GM23248 (cell line): ENCODE data around the gene RAB14. TPM values are rescaled to one million over a fixed set of nuclear protein-coding genes. Genes with fewer than 3 reads are reported as not detected.

Source experiments
- DNase-seq: peaks from one replicate; pipeline ENCODE4 v3.0.0-alpha.2; 2015
- H2AFZ ChIP-seq: fragments of 200-600 bp; sonication (generic); 2 replicates; pipeline ENCODE4 v1.6.1; 2016; ENCODE audit warnings: antibody characterized with exemption
- H3F3A ChIP-seq: fragments of 200-600 bp; sonication (generic); 2 replicates; pipeline ENCODE4 v1.6.1; 2016; ENCODE audit warnings: mild to moderate bottlenecking, antibody characterized with exemption, mixed run types; ENCODE audit not compliant: insufficient read depth
- H3K27ac ChIP-seq: fragments of 200-600 bp; sonication (generic); 2 replicates; pipeline ENCODE4 v1.5.1; 2016; ENCODE audit warnings: mild to moderate bottlenecking
- H3K27me3 ChIP-seq: fragments of 200-600 bp; sonication (generic); replicated peaks from 2 replicates; pipeline ENCODE4 v1.6.1; 2016; ENCODE audit warnings: mild to moderate bottlenecking; ENCODE audit not compliant: insufficient read depth
- H3K36me3 ChIP-seq: fragments of 200-600 bp; sonication (generic); 2 replicates; pipeline ENCODE4 v1.6.1; 2016; ENCODE audit warnings: low read depth, mild to moderate bottlenecking
- H3K4me1 ChIP-seq: fragments of 200-600 bp; sonication (generic); 2 replicates; pipeline ENCODE4 v1.6.1; 2016; ENCODE audit warnings: mild to moderate bottlenecking; ENCODE audit not compliant: insufficient read depth
- H3K4me2 ChIP-seq: fragments of 200-600 bp; sonication (generic); one replicate; pipeline ENCODE4 v1.6.1; 2016; ENCODE audit warnings: mild to moderate bottlenecking; ENCODE audit not compliant: unreplicated experiment
- H3K4me3 ChIP-seq: fragments of 200-600 bp; sonication (generic); 2 replicates; pipeline ENCODE4 v1.5.1; 2016; ENCODE audit warnings: mild to moderate bottlenecking
- H3K79me2 ChIP-seq: fragments of 200-600 bp; sonication (generic); 2 replicates; pipeline ENCODE4 v1.6.1; 2016; ENCODE audit warnings: mild to moderate bottlenecking; ENCODE audit not compliant: insufficient read depth
- H3K9ac ChIP-seq: fragments of 200-600 bp; sonication (generic); 2 replicates; pipeline ENCODE4 v1.6.1; 2016; ENCODE audit warnings: mild to moderate bottlenecking
- H3K9me2 ChIP-seq: fragments of 200-600 bp; sonication (generic); 2 replicates; pipeline ENCODE4 v1.6.1; 2016; ENCODE audit warnings: mixed run types, mild to moderate bottlenecking, moderate library complexity; ENCODE audit not compliant: insufficient read depth
- H3K9me3 ChIP-seq: fragments of 200-600 bp; sonication (generic); one replicate; pipeline ENCODE4 v1.6.1; 2017; ENCODE audit warnings: low read depth
- H4K20me1 ChIP-seq: fragments of 200-600 bp; sonication (generic); 2 replicates; pipeline ENCODE4 v1.6.0; 2016; ENCODE audit not compliant: insufficient read depth
- EZH2 ChIP-seq: fragments of 200-600 bp; sonication (generic); IDR thresholded peaks from 2 replicates; pipeline ENCODE4 v1.6.1; 2018; ENCODE audit warnings: antibody characterized with exemption, mild to moderate bottlenecking; ENCODE audit not compliant: insufficient read depth, poor library complexity, severe bottlenecking
- EZH2phosphoT487 ChIP-seq: fragments of 200-600 bp; sonication (generic); IDR thresholded peaks from 2 replicates; pipeline ENCODE4 v1.6.1; 2018; ENCODE audit warnings: antibody characterized with exemption, moderate library complexity, mild to moderate bottlenecking, low read depth; ENCODE audit not compliant: insufficient read depth
- WGBS, 2 experiments: methylation state at CpG; one replicate each; pipeline ENCODE4 v1.1.6; 2015 to 2017; ENCODE audit warnings: low lambda C conversion rate in 2 of 2, low coverage in 1 of 2; ENCODE audit errors: missing lambda C conversion rate in 2 of 2; 5-methylcytosine and 5-hydroxymethylcytosine counted together
- in situ Hi-C: fragments of 300-500 bp; cut with MboI; formaldehyde crosslinking; loops from 2 replicates; pipeline ENCODE4 v1.15.0; 2020
- polyA plus RNA-seq: library from polyadenylated mRNA; unstranded; fragments of >200 nt; fragmentation: Nextera tagmentation; extraction: Ambion mirVana; gene quantifications from 2 replicates; pipeline ENCODE4 v1.2.1, GENCODE V29; 2016
- total RNA-seq: library from RNA; depleted of rRNA; stranded (reverse); fragments of >200 nt; shearing (Covaris generic); gene quantifications from 2 replicates; pipeline ENCODE4 v1.2.3, GENCODE V29; 2014

The RAB14 gene
- total and polyA plus RNA-seq, 2 experiments from 2014 or later, result 25.8 to 75.9 TPM

DNA sequence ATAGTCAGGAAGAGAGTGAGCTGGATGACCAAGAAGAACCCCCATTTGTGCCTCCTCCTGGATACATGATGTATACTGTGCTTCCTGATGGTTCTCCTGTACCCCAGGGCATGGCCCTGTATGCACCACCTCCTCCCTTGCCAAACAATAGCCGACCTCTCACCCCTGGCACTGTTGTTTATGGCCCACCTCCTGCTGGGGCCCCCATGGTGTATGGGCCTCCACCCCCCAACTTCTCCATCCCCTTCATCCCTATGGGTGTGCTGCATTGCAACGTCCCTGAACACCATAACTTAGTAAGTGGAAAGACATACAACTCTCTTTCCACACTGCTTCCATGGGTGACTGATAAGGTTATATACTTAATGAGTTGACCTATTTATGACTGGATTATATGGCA lies 51.5 kb downstream of the RAB14 start:
- WGBS, 2 experiments, result 50% methylated on average over 2 of the region's 2 CpGs
- no peaks in the 10 kb centered on the region for H3K9me3 ChIP-seq
- no peak overlapping the region for H3K9ac ChIP-seq
- no peaks in the 10 kb centered on the region for H3F3A ChIP-seq
- no peak overlapping the region for H3K4me2 ChIP-seq
- H3K9me2 ChIP-seq, result no peaks in the 10 kb centered on the region
- H3K36me3 ChIP-seq, result no peaks in the 10 kb centered on the region
- no peaks in the 10 kb centered on the region for H4K20me1 ChIP-seq
- in situ Hi-C loops, result no loop called here
- no peaks in the 10 kb centered on the region for H3K79me2 ChIP-seq
- no peaks in the 10 kb centered on the region for H3K27me3 ChIP-seq
- TF ChIP-seq EZH2, result no peak
- no peak for TF ChIP-seq EZH2phosphoT487
- H2AFZ ChIP-seq, result no peak overlapping the region
- H3K4me1 ChIP-seq, result no peaks in the 10 kb centered on the region
- H3K4me3 ChIP-seq, result no peak overlapping the region
- DNase-seq, result no peak
- H3K27ac ChIP-seq, result no peak overlapping the region

DNA sequence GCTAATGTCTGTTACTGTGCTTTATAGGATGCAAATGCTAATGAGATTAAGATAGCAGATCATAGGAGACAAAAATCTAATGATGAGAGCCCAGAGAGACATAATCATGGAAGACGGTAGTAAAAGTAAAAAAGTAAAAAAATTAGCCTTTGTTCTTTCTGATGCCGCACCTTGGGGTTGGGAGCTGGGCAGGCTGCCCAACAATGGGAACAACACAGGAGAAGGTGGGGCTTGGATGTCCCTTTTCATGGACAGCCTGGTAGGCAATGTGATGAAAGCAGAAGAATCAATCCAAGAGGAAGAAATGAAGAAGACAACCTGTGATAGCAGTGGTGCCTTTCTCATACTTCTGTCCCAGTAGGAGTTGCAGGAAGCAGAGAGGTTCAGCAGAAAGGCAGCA lies 57.2 kb downstream of the RAB14 start:
- peaks cover 13% of the 10 kb centered on the region; the same call in 1 of the 2 replicates for H3K36me3 ChIP-seq
- no peaks in the 10 kb centered on the region for H4K20me1 ChIP-seq
- no peaks in the 10 kb centered on the region for H3K79me2 ChIP-seq
- 94 to 98% methylated on average over 2 of the region's 2 CpGs for WGBS, 2 experiments
- TF ChIP-seq EZH2phosphoT487, result no peak
- TF ChIP-seq EZH2, result no peak
- H3F3A ChIP-seq, result no peaks in the 10 kb centered on the region
- no peaks in the 10 kb centered on the region for H3K9me3 ChIP-seq
- no peak overlapping the region for H3K9ac ChIP-seq
- H2AFZ ChIP-seq, result no peak overlapping the region
- no peak overlapping the region for H3K4me3 ChIP-seq
- H3K27me3 ChIP-seq, result no peaks in the 10 kb centered on the region
- no peak overlapping the region for H3K4me2 ChIP-seq
- in situ Hi-C loops, result no loop called here
- DNase-seq, result no peak
- no peak overlapping the region for H3K27ac ChIP-seq
- H3K9me2 ChIP-seq, result no peaks in the 10 kb centered on the region
- H3K4me1 ChIP-seq, result no peaks in the 10 kb centered on the region

DNA sequence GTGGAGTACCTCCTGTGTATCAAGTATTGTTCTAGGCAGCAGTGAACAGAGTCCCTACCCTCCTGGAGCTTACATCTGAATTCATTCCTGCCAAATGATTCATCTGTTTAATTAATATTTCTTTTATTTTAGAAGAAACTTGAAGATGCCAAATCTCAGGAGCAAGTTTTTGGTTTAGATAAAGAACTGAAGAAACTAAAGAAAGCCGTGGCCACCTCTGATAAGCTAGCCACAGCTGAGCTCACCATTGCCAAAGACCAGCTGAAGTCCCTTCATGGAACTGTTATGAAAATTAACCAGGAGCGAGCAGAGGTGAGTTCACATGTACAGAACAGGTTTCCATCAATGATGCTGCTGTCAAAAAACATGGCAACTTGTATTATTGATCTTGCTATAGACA lies 57.9 kb downstream of the RAB14 start:
- Histone ChIP-seq H3K4me1 (no peaks in the 10 kb centered on the region), H2AFZ (no peak overlapping the region), H3F3A (no peaks in the 10 kb centered on the region), H3K4me3 (no peak overlapping the region), H3K4me2 (no peak overlapping the region), H3K79me2 (no peaks in the 10 kb centered on the region), H3K9ac (no peak overlapping the region), H3K9me3 (no peaks in the 10 kb centered on the region), H3K9me2 (no peaks in the 10 kb centered on the region), H3K36me3 (peaks cover 13% of the 10 kb centered on the region; the same call in 1 of the 2 replicates), H3K27me3 (no peaks in the 10 kb centered on the region), H4K20me1 (no peaks in the 10 kb centered on the region), H3K27ac (no peak overlapping the region)
- TF ChIP-seq EZH2 (no peak), EZH2phosphoT487 (no peak)
- 92 to 95% methylated on average over 2 of the region's 2 CpGs for WGBS, 2 experiments
- no peak for DNase-seq
- in situ Hi-C loops, result no loop called here

DNA sequence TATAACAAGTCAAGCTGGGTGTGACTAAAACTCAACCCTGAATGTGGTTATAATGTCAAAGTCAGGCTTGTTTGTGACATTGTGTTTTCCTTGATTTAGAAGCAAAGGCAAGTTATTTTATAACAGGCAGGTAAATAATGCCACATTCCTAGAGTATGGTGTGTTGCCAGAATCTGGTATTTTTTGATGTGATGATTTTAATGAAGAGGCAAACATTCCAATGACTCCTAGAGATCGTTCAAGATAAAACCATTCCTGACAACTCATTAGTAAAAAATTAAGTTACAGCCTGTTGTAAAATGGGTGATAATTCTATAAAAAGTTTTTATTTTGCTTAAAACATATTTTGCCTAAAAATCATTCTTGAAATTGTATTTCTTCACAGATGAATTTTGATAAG lies 60.0 kb downstream of the RAB14 start:
- TF ChIP-seq EZH2, result no peak
- no peak for TF ChIP-seq EZH2phosphoT487
- H3K36me3 ChIP-seq, result peaks cover 13% of the 10 kb centered on the region; the same call in 1 of the 2 replicates
- H3K4me2 ChIP-seq, result no peak overlapping the region
- H3K9me2 ChIP-seq, result no peaks in the 10 kb centered on the region
- 78 to 85% methylated on average over 1 of the region's 1 CpG for WGBS, 2 experiments
- no peak overlapping the region for H2AFZ ChIP-seq
- H3K9ac ChIP-seq, result no peak overlapping the region
- no peaks in the 10 kb centered on the region for H3K4me1 ChIP-seq
- no peak overlapping the region for H3K27ac ChIP-seq
- in situ Hi-C loops, result no loop called here
- no peak for DNase-seq
- no peaks in the 10 kb centered on the region for H3K27me3 ChIP-seq
- no peaks in the 10 kb centered on the region for H3F3A ChIP-seq
- no peaks in the 10 kb centered on the region for H3K79me2 ChIP-seq
- no peak overlapping the region for H3K4me3 ChIP-seq
- no peaks in the 10 kb centered on the region for H4K20me1 ChIP-seq
- H3K9me3 ChIP-seq, result no peaks in the 10 kb centered on the region

DNA sequence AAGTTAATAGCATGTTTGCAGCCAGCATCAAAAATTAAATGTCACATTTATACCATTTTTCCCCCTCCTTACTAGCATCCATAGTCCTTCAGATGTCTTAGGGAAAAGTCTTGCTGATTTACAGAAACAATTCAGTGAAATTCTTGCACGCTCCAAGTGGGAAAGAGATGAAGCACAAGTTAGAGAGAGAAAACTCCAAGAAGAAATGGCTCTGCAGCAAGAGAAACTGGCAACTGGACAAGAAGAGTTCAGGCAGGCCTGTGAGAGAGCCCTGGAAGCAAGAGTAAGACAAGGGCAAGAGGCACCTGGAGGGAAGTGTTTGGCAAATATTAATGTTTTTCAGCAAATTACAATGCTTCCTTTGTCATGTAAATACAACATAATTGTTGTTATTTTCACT lies 60.4 kb downstream of the RAB14 start:
- Histone ChIP-seq H3K79me2 (no peaks in the 10 kb centered on the region), H3F3A (no peaks in the 10 kb centered on the region), H3K4me3 (no peak overlapping the region), H3K36me3 (peaks cover 13% of the 10 kb centered on the region; the same call in 1 of the 2 replicates), H3K27me3 (no peaks in the 10 kb centered on the region), H3K9ac (no peak overlapping the region), H4K20me1 (no peaks in the 10 kb centered on the region), H3K9me2 (no peaks in the 10 kb centered on the region), H3K4me2 (no peak overlapping the region), H3K27ac (no peak overlapping the region), H2AFZ (no peak overlapping the region), H3K9me3 (no peaks in the 10 kb centered on the region), H3K4me1 (no peaks in the 10 kb centered on the region)
- WGBS, 2 experiments, result 100% methylated on average over 1 of the region's 1 CpG
- DNase-seq, result no peak
- TF ChIP-seq EZH2phosphoT487, result no peak
- TF ChIP-seq EZH2, result no peak
- in situ Hi-C loops, result no loop called here
